ACC112 (cell line): ENCODE data around the gene SHC2.
"Not testable (repeated sequence)": the region's sequence is repeated elsewhere in the genome, so short reads cannot be mapped to it uniquely, and the experiment has no call there.

Source experiments
- H2AFZ ChIP-seq: fragments of 200-600 bp; sonication (generic); one replicate; pipeline ENCODE4 v1.6.0; 2017; ENCODE audit warnings: antibody characterized with exemption, low read length; ENCODE audit not compliant: unreplicated experiment
- H3K27ac ChIP-seq: fragments of 200-600 bp; sonication (generic); 2 replicates; pipeline ENCODE4 v1.5.1; 2014; ENCODE audit warnings: low read depth, mild to moderate bottlenecking, antibody characterized with exemption, low read length, moderate library complexity
- H3K27me3 ChIP-seq: fragments of 200-600 bp; sonication (generic); 2 replicates; pipeline ENCODE4 v1.6.1; 2014; ENCODE audit warnings: mild to moderate bottlenecking, antibody characterized with exemption, low read length, moderate library complexity, mixed read lengths; ENCODE audit not compliant: insufficient read depth
- H3K36me3 ChIP-seq: fragments of 200-600 bp; sonication (generic); 2 replicates; pipeline ENCODE4 v1.6.1; 2016; ENCODE audit warnings: mild to moderate bottlenecking, antibody characterized with exemption, low read length, moderate library complexity, mixed read lengths; ENCODE audit not compliant: insufficient read depth
- H3K4me1 ChIP-seq: fragments of 200-600 bp; sonication (generic); one replicate; pipeline ENCODE4 v1.6.1; 2016; ENCODE audit warnings: low read length, mixed read lengths; ENCODE audit not compliant: insufficient read depth, unreplicated experiment, control insufficient read depth
- H3K4me3 ChIP-seq: fragments of 200-600 bp; sonication (generic); 2 replicates; pipeline ENCODE4 v1.5.1; 2014; ENCODE audit warnings: mild to moderate bottlenecking, low read depth, low read length
- H3K79me2 ChIP-seq: fragments of 200-600 bp; sonication (generic); one replicate; pipeline ENCODE4 v1.6.0; 2016; ENCODE audit warnings: low read length; ENCODE audit not compliant: control insufficient read depth, unreplicated experiment, insufficient read depth

The SHC2 gene

GRCh38 chr19:401866-402511 lies 58.8 kb downstream of the SHC2 start:
- H3K27ac ChIP-seq = no peak overlapping the region
- no peaks in the 10 kb centered on the region for H3K27me3 ChIP-seq

GRCh38 chr19:400976-401865 lies 59.6 kb downstream of the SHC2 start:
- Histone ChIP-seq H3K36me3 (no peaks in the 10 kb centered on the region), H3K4me1 (no peaks in the 10 kb centered on the region), H3K27ac (no peak overlapping the region), H3K79me2 (no peaks in the 10 kb centered on the region), H2AFZ (no peak overlapping the region), H3K4me3 (no peak overlapping the region), H3K27me3 (no peaks in the 10 kb centered on the region)

More at GRCh38 chr19:401866-402511, 58.8 kb downstream of the SHC2 start:
- Histone ChIP-seq H3K79me2 (no peaks in the 10 kb centered on the region), H2AFZ (no peak overlapping the region), H3K4me3 (no peak overlapping the region), H3K36me3 (no peaks in the 10 kb centered on the region), H3K4me1 (no peaks in the 10 kb centered on the region)

GRCh38 chr19:399370-399769 lies 61.5 kb downstream of the SHC2 start:
- no peaks in the 10 kb centered on the region for H3K27me3 ChIP-seq
- no peaks in the 10 kb centered on the region for H3K4me1 ChIP-seq
- no peak overlapping the region for H3K4me3 ChIP-seq
- no peak overlapping the region for H3K27ac ChIP-seq
- no peaks in the 10 kb centered on the region for H3K36me3 ChIP-seq
- no peaks in the 10 kb centered on the region for H3K79me2 ChIP-seq
- H2AFZ ChIP-seq = no peak overlapping the region

GRCh38 chr19:398719-399118 lies 62.1 kb downstream of the SHC2 start:
- no peaks in the 10 kb centered on the region for H3K79me2 ChIP-seq
- H2AFZ ChIP-seq = no peak overlapping the region
- no peaks in the 10 kb centered on the region for H3K4me1 ChIP-seq
- no peaks in the 10 kb centered on the region for H3K36me3 ChIP-seq
- H3K27ac ChIP-seq = no peak overlapping the region
- H3K4me3 ChIP-seq = no peak overlapping the region
- H3K27me3 ChIP-seq = no peaks in the 10 kb centered on the region

- Histone ChIP-seq H3K4me1 (no peaks in the 10 kb centered on the region), H3K36me3 (no peaks in the 10 kb centered on the region), H3K27me3 (no peaks in the 10 kb centered on the region), H3K79me2 (no peaks in the 10 kb centered on the region), H3K4me3 (no peak overlapping the region), H3K27ac (no peak overlapping the region), H2AFZ (no peak overlapping the region)
Observed at GRCh38 chr19:397941-398706, 62.7 kb downstream of the SHC2 start.

GRCh38 chr19:397321-397720 lies 63.5 kb downstream of the SHC2 start:
- Histone ChIP-seq H3K79me2 (no peaks in the 10 kb centered on the region), H3K4me3 (no peak overlapping the region), H2AFZ (no peak overlapping the region), H3K4me1 (no peaks in the 10 kb centered on the region), H3K27me3 (no peaks in the 10 kb centered on the region), H3K27ac (no peak overlapping the region), H3K36me3 (no peaks in the 10 kb centered on the region)

GRCh38 chr19:395467-395866 lies 65.4 kb downstream of the SHC2 start:
- Histone ChIP-seq H3K4me3 (no peak overlapping the region), H3K4me1 (no peaks in the 10 kb centered on the region), H3K36me3 (no peaks in the 10 kb centered on the region), H2AFZ (no peak overlapping the region), H3K27ac (no peak overlapping the region), H3K27me3 (no peaks in the 10 kb centered on the region), H3K79me2 (no peaks in the 10 kb centered on the region)

GRCh38 chr19:394857-395256 lies 66.0 kb downstream of the SHC2 start:
- not testable (repeated sequence) for H3K27me3 ChIP-seq, H2AFZ ChIP-seq, H3K36me3 ChIP-seq, H3K4me1 ChIP-seq, H3K4me3 ChIP-seq, H3K27ac ChIP-seq, H3K79me2 ChIP-seq

- not testable (repeated sequence) for H3K4me3 ChIP-seq, H3K27ac ChIP-seq, H3K79me2 ChIP-seq, H2AFZ ChIP-seq, H3K4me1 ChIP-seq, H3K36me3 ChIP-seq, H3K27me3 ChIP-seq
Observed at GRCh38 chr19:393560-393959, 67.3 kb downstream of the SHC2 start.

- no peak overlapping the region for H3K27ac ChIP-seq
- no peak overlapping the region for H2AFZ ChIP-seq
- H3K79me2 ChIP-seq = no peaks in the 10 kb centered on the region
- no peak overlapping the region for H3K4me3 ChIP-seq
- H3K4me1 ChIP-seq = no peaks in the 10 kb centered on the region
- no peaks in the 10 kb centered on the region for H3K27me3 ChIP-seq
- H3K36me3 ChIP-seq = no peaks in the 10 kb centered on the region
Observed at GRCh38 chr19:392375-392970, 68.4 kb downstream of the SHC2 start.
